SK-N-SH (cell line): ENCODE data around the gene WRAP73. TPM values are rescaled to one million over a fixed set of nuclear protein-coding genes. Genes with fewer than 3 reads are reported as not detected.

Source experiments
- CTCF ChIA-PET: fragments of 300-600, 350-600 bp; formaldehyde crosslinking; extraction: SDS; loops from one replicate; lab custom pipeline; 2021; lab: Yijun Ruan, JAX
- POLR2A ChIA-PET: fragments of 350-600 bp; sonication (Branson Sonifier 250); formaldehyde crosslinking; extraction: SDS; loops from one replicate; lab custom pipeline; 2020; ENCODE audit warnings: antibody characterized with exemption, inconsistent platforms; lab: Yijun Ruan, JAX
- DNase-seq: peaks from one replicate; pipeline ENCODE4 v3.0.0; 2012
- H2AFZ ChIP-seq: fragments of 200-600 bp; sonication (generic); 2 replicates; pipeline ENCODE4 v1.8.1; 2016; ENCODE audit warnings: antibody characterized with exemption, mild to moderate bottlenecking, low read depth
- H3F3A ChIP-seq: fragments of 200-600 bp; sonication (generic); replicated peaks from 2 replicates; pipeline ENCODE3; 2016; ENCODE audit warnings: antibody characterized with exemption, mild to moderate bottlenecking; ENCODE audit not compliant: insufficient read depth
- H3K27ac ChIP-seq, 2 experiments: fragments of 200-500 bp in 1 of 2; fragments of 200-600 bp in 1 of 2; sonication (Bioruptor generic) in 1 of 2; sonication (generic), shearing (Covaris generic) in 1 of 2; 2 replicates each; pipeline versions ENCODE4 v1.5.1 to v1.6.1; 2014 to 2016; ENCODE audit warnings: low read depth in 2 of 2, inconsistent platforms in 1 of 2, low read length in 1 of 2, mild to moderate bottlenecking in 1 of 2, mixed read lengths in 1 of 2
- H3K27me3 ChIP-seq: fragments of 200-600 bp; sonication (generic), shearing (Covaris generic); 2 replicates; pipeline ENCODE4 v1.6.1; 2016; ENCODE audit warnings: mixed run types; ENCODE audit not compliant: insufficient read depth
- H3K36me3 ChIP-seq, 2 experiments: fragments of 200-500 bp in 1 of 2; fragments of 200-600 bp in 1 of 2; sonication (Bioruptor generic) in 1 of 2; sonication (generic) in 1 of 2; replicated peaks in 1 of 2; 2 replicates each; pipeline versions ENCODE3 to v1.5.1; 2014 to 2016; ENCODE audit warnings: low read length in 1 of 2, mild to moderate bottlenecking in 1 of 2; ENCODE audit not compliant: insufficient read depth in 2 of 2, control insufficient read depth in 1 of 2
- H3K4me1 ChIP-seq, 2 experiments: fragments of 200-500 bp in 1 of 2; fragments of 200-600 bp in 1 of 2; sonication (Bioruptor generic) in 1 of 2; sonication (generic), shearing (Covaris generic) in 1 of 2; 2 replicates each; pipeline versions ENCODE4 v1.5.1 to v1.6.1; 2014 to 2016; ENCODE audit warnings: low read depth in 1 of 2, low read length in 1 of 2, mixed run types in 1 of 2; ENCODE audit not compliant: insufficient read depth in 2 of 2, control insufficient read depth in 1 of 2
- H3K4me2 ChIP-seq: fragments of 200-600 bp; sonication (generic), shearing (Covaris generic); 2 replicates; pipeline ENCODE4 v1.6.1; 2017; ENCODE audit warnings: mixed run types
- H3K4me3 ChIP-seq, 2 experiments: fragments of 200-500 bp in 1 of 2; fragments of 200-600 bp in 1 of 2; sonication (Bioruptor generic) in 1 of 2; sonication (generic), shearing (Covaris generic) in 1 of 2; 2 replicates each; pipeline versions ENCODE4 v1.5.1 to v1.8.1; 2014 to 2016; ENCODE audit warnings: low read depth in 2 of 2, inconsistent platforms in 1 of 2, low read length in 1 of 2, mild to moderate bottlenecking in 1 of 2, mixed read lengths in 1 of 2, moderate library complexity in 1 of 2
- H3K79me2 ChIP-seq: fragments of 200-600 bp; sonication (generic); 2 replicates; pipeline ENCODE4 v1.8.1; 2017; ENCODE audit warnings: mild to moderate bottlenecking; ENCODE audit not compliant: insufficient read depth
- H3K9ac ChIP-seq: fragments of 200-600 bp; sonication (generic); 2 replicates; pipeline ENCODE4 v1.6.1; 2017; ENCODE audit warnings: mixed run types
- H3K9me2 ChIP-seq: fragments of 200-600 bp; sonication (generic); 2 replicates; pipeline ENCODE4 v1.6.1; 2017; ENCODE audit warnings: mixed run types
- H3K9me3 ChIP-seq: fragments of 200-600 bp; sonication (generic); 2 replicates; pipeline ENCODE4 v1.6.1; 2017; ENCODE audit warnings: mixed run types, mild to moderate bottlenecking, moderate library complexity
- H4K20me1 ChIP-seq: fragments of 200-600 bp; sonication (generic); 2 replicates; pipeline ENCODE4 v1.6.1; 2017; ENCODE audit warnings: mild to moderate bottlenecking, mixed run types; ENCODE audit not compliant: insufficient read depth
- CHD2 ChIP-seq: fragments of 150-350 bp; IDR thresholded peaks from 2 replicates; pipeline ENCODE4 v1.6.1; 2018; ENCODE audit warnings: low read length; ENCODE audit not compliant: partially characterized antibody
- ELF1 ChIP-seq: IDR thresholded peaks from 2 replicates; pipeline ENCODE4 v1.4.0; 2012
- EZH2phosphoT487 ChIP-seq: fragments of 200-600 bp; sonication (generic); IDR thresholded peaks from 2 replicates; pipeline ENCODE4 v1.6.1; 2017; ENCODE audit warnings: low read depth, mixed run types, mild to moderate bottlenecking, antibody characterized with exemption, moderate library complexity, borderline replicate concordance
- FOXJ3 ChIP-seq: sonication (generic); formaldehyde crosslinking; IDR thresholded peaks from 2 replicates; pipeline ENCODE4 v1.5.1; 2020; ENCODE audit warnings: mild to moderate bottlenecking, missing genetic modification reagents
- FOXM1 ChIP-seq: IDR thresholded peaks from 2 replicates; pipeline ENCODE4 v1.4.0; 2012; ENCODE audit warnings: low read depth, mild to moderate bottlenecking
- GATA2 ChIP-seq: sonication (generic); formaldehyde crosslinking; IDR thresholded peaks from 2 replicates; pipeline ENCODE4 v1.5.0; 2020; ENCODE audit warnings: mild to moderate bottlenecking, missing genetic modification reagents
- JUND ChIP-seq: IDR thresholded peaks from 2 replicates; pipeline ENCODE4 v1.4.0; 2012
- NFIC ChIP-seq: IDR thresholded peaks from 2 replicates; pipeline ENCODE4 v1.4.0; 2012; ENCODE audit warnings: borderline replicate concordance
- RFX5 ChIP-seq: IDR thresholded peaks from 2 replicates; pipeline ENCODE4 v1.6.1; 2012; ENCODE audit warnings: mild to moderate bottlenecking, improper control_type of control experiment, low read length
- SMC3 ChIP-seq: IDR thresholded peaks from 2 replicates; pipeline ENCODE4 v1.6.1; 2012; ENCODE audit warnings: low read depth, low read length, improper control_type of control experiment
- TAF1 ChIP-seq: IDR thresholded peaks from 2 replicates; pipeline ENCODE4 v1.6.1; 2012; ENCODE audit warnings: low read depth, mild to moderate bottlenecking, low read length, moderate library complexity, borderline replicate concordance
- USF1 ChIP-seq: IDR thresholded peaks from 2 replicates; pipeline ENCODE4 v1.4.0; 2012; ENCODE audit warnings: low read depth, borderline replicate concordance
- USF2 ChIP-seq: fragments of 150-350 bp; IDR thresholded peaks from 2 replicates; pipeline ENCODE4 v1.6.1; 2017; ENCODE audit warnings: antibody characterized with exemption, low read length, low read depth, borderline replicate concordance
- WGBS: methylation state at CpG from one replicate; pipeline ENCODE4 v1.1.6; 2017; ENCODE audit warnings: low lambda C conversion rate; 5-methylcytosine and 5-hydroxymethylcytosine counted together
- polyA plus RNA-seq, 3 experiments: library from polyadenylated mRNA; depleted of rRNA; stranded (reverse); fragments of >200 nt; gene quantifications; 2 replicates each; pipeline ENCODE4 v1.2.3, GENCODE V29; 2012

Gene WRAP73
- polyA plus RNA-seq, 1 of the 3 experiments (the other 2 are of a cell fraction), result 61.9 TPM

- H3K36me3 ChIP-seq, result no peaks in the 10 kb centered on the region
- H3F3A ChIP-seq, result no peaks in the 10 kb centered on the region
- peaks cover 0 to 23% of the 10 kb centered on the region in 2 experiments; a peak in 1 of 4 replicates for H3K4me1 ChIP-seq
- ChIA-PET CTCF (interaction anchor here (1.3 to 3.0 kb wide), 7 partner anchors 9 to 126 kb away, joined by 4 to 17 read pairs (median 7); partner anchors contain the start of gene MEGF6), POLR2A (no interaction called here)
- no peaks in the 10 kb centered on the region for H3K9me3 ChIP-seq
- DNase-seq, result no peak
- H3K27me3 ChIP-seq, result no peaks in the 10 kb centered on the region
- 90% methylated on average over 16 of the region's 26 CpGs for WGBS
- no peaks in the 10 kb centered on the region for H4K20me1 ChIP-seq
- H3K27ac ChIP-seq, result no peak overlapping the region; a peak in 1 of 4 replicates
- no peak overlapping the region for H3K4me3 ChIP-seq
- no peaks in the 10 kb centered on the region for H3K79me2 ChIP-seq
- H3K9me2 ChIP-seq, result no peaks in the 10 kb centered on the region
- no peak for TF ChIP-seq RFX5
- no peak for TF ChIP-seq FOXJ3 (CRISPR knock-in tag)
- no peak for TF ChIP-seq USF1
- no peak for TF ChIP-seq EZH2phosphoT487
- TF ChIP-seq JUND, result no peak
- TF ChIP-seq ELF1, result no peak
- TF ChIP-seq TAF1, result no peak
- no peak for TF ChIP-seq GATA2 (CRISPR knock-in tag)
- no peak for TF ChIP-seq FOXM1
- no peak for TF ChIP-seq NFIC
- TF ChIP-seq USF2, result no peak
- H3K4me2 ChIP-seq, result no peak overlapping the region
- H2AFZ ChIP-seq, result no peak overlapping the region
- no peak overlapping the region for H3K9ac ChIP-seq
These were observed 51.8 kb downstream of the WRAP73 start for GRCh38 chr1:3598051-3598491.

GRCh38 chr1:3597599-3597964 is 52.3 kb downstream of the WRAP73 start:
- no peaks in the 10 kb centered on the region for H3K36me3 ChIP-seq
- H3F3A ChIP-seq, result no peaks in the 10 kb centered on the region
- H2AFZ ChIP-seq, result no peak overlapping the region
- DNase-seq, result no peak
- CTCF ChIA-PET, result interaction anchor here (1.3 to 3.0 kb wide), 5 partner anchors 8 to 127 kb away, joined by 3 to 17 read pairs (median 7); no protein-coding TSS in a partner anchor
- no peaks in the 10 kb centered on the region for H3K9me3 ChIP-seq
- 92% methylated on average over 6 of the region's 11 CpGs for WGBS
- POLR2A ChIA-PET, result no interaction called here
- no peak overlapping the region for H3K4me2 ChIP-seq
- no peaks in the 10 kb centered on the region for H3K79me2 ChIP-seq
- H3K9ac ChIP-seq, result no peak overlapping the region
- H3K27me3 ChIP-seq, result no peaks in the 10 kb centered on the region
- TF ChIP-seq SMC3 (no peak), CHD2 (no peak)
- H3K27ac ChIP-seq, result no peak overlapping the region
- no peak overlapping the region for H3K4me3 ChIP-seq
- peaks cover 0 to 23% of the 10 kb centered on the region in 2 experiments; a peak in 1 of 4 replicates for H3K4me1 ChIP-seq
- H3K9me2 ChIP-seq, result no peaks in the 10 kb centered on the region
- H4K20me1 ChIP-seq, result no peaks in the 10 kb centered on the region
